H1 (cell line): ENCODE results near the gene SMIM38. TPM values are rescaled to one million over a fixed set of nuclear protein-coding genes. Genes with fewer than 3 reads are reported as not detected.

Experiments
- CTCF ChIA-PET: fragments of 300-600 bp; sonication (Branson Sonifier 250); formaldehyde crosslinking; loops from one replicate; lab custom pipeline; 2021; ENCODE audit not compliant: partially characterized antibody; lab: Charles Lee
- POLR2A ChIA-PET: fragments of 300-600 bp; sonication (Branson Sonifier 250); formaldehyde crosslinking; loops from one replicate; lab custom pipeline; 2021; ENCODE audit warnings: inconsistent platforms; ENCODE audit not compliant: partially characterized antibody; lab: Charles Lee
- DNase-seq, 2 experiments: peaks; one replicate each; pipeline versions ENCODE4 v3.0.0 to v3.0.0-alpha.2; 2010 to 2022; ENCODE audit warnings: low spot score in 2 of 2, low read depth in 1 of 2, mixed read lengths in 1 of 2
- FAIRE-seq: peaks from 2 replicates; lab custom pipeline; 2011; peaks lifted over from hg19 to GRCh38; lab: Jason Lieb, UNC
- H2AFZ ChIP-seq: 2 replicates; pipeline ENCODE4 v1.8.1; 2012; ENCODE audit warnings: low read length, inconsistent platforms
- H2AK5ac ChIP-seq: 2 replicates; pipeline ENCODE4 v1.6.1; 2013; ENCODE audit warnings: low read depth, low read length
- H2BK120ac ChIP-seq: replicated peaks from 2 replicates; pipeline ENCODE3; 2013; ENCODE audit warnings: low read depth, low read length, inconsistent platforms
- H2BK12ac ChIP-seq: 2 replicates; pipeline ENCODE4 v1.6.1; 2013; ENCODE audit warnings: low read depth, low read length
- H2BK15ac ChIP-seq: 2 replicates; pipeline ENCODE4 v1.6.1; 2013; ENCODE audit warnings: low read length
- H2BK20ac ChIP-seq: 2 replicates; pipeline ENCODE4 v1.6.1; 2013; ENCODE audit warnings: low read length
- H2BK5ac ChIP-seq: 2 replicates; pipeline ENCODE4 v1.6.1; 2013; ENCODE audit warnings: low read depth, low read length
- H3K14ac ChIP-seq: 2 replicates; pipeline ENCODE4 v1.6.1; 2013; ENCODE audit warnings: inconsistent platforms; ENCODE audit not compliant: insufficient read length
- H3K18ac ChIP-seq: 2 replicates; pipeline ENCODE4 v1.6.1; 2013; ENCODE audit warnings: low read length; ENCODE audit errors: extremely low read depth
- H3K23ac ChIP-seq: 2 replicates; pipeline ENCODE4 v1.6.1; 2013; ENCODE audit warnings: inconsistent platforms; ENCODE audit not compliant: insufficient read length
- H3K23me2 ChIP-seq: 2 replicates; pipeline ENCODE4 v1.6.1; 2013; ENCODE audit warnings: low read depth, low read length
- H3K27ac ChIP-seq: 2 replicates; pipeline ENCODE4 v1.6.1; 2011; ENCODE audit warnings: low read depth, low read length, inconsistent platforms
- H3K27me3 ChIP-seq, 4 experiments: replicated peaks in 1 of 4; 1 replicate in 1 of 4; 2 replicates in 3 of 4; pipeline versions ENCODE4 v1.6.1 to v1.8.1; 2011 to 2013; ENCODE audit warnings: low read length in 3 of 4, mild to moderate bottlenecking in 3 of 4, inconsistent platforms in 2 of 4, mixed read lengths in 2 of 4, moderate library complexity in 1 of 4; ENCODE audit not compliant: control insufficient read depth in 3 of 4, insufficient read depth in 3 of 4; ENCODE audit errors: extremely low read depth in 1 of 4
- H3K36me3 ChIP-seq, 4 experiments: 2 replicates each; pipeline versions ENCODE4 v1.6.1 to v1.8.1; 2011 to 2013; ENCODE audit warnings: mild to moderate bottlenecking in 4 of 4, low read length in 3 of 4, moderate library complexity in 2 of 4, control low read depth in 1 of 4, inconsistent platforms in 1 of 4; ENCODE audit not compliant: insufficient read depth in 4 of 4, control insufficient read depth in 2 of 4
- H3K4ac ChIP-seq: replicated peaks from 2 replicates; pipeline ENCODE3; 2013; ENCODE audit warnings: low read length, low read depth, mixed read lengths, inconsistent platforms; ENCODE audit not compliant: insufficient read length
- H3K4me1 ChIP-seq, 4 experiments: replicated peaks in 1 of 4; 1 replicate in 1 of 4; 2 replicates in 3 of 4; pipeline versions ENCODE4 v1.6.1 to v1.8.1; 2011 to 2013; ENCODE audit warnings: low read length in 3 of 4, inconsistent platforms in 2 of 4, mixed read lengths in 1 of 4; ENCODE audit not compliant: insufficient read depth in 4 of 4, control insufficient read depth in 3 of 4
- H3K4me2 ChIP-seq, 2 experiments: 2 replicates each; pipeline versions ENCODE4 v1.6.1 to v1.8.1; 2011 to 2013; ENCODE audit warnings: low read depth in 2 of 2, low read length in 2 of 2, control low read depth in 1 of 2, inconsistent platforms in 1 of 2, mild to moderate bottlenecking in 1 of 2; ENCODE audit not compliant: insufficient read depth in 1 of 2
- H3K4me3 ChIP-seq, 4 experiments: fragments of 200-600, 300-600 bp in 1 of 4; sonication (generic), shearing (Covaris generic), sonication (Bioruptor Twin) in 1 of 4; 2 replicates each; pipeline versions ENCODE4 v1.5.1 to v1.8.1; 2011 to 2016; ENCODE audit warnings: low read length in 4 of 4, low read depth in 3 of 4, control low read depth in 2 of 4, inconsistent platforms in 2 of 4, mild to moderate bottlenecking in 2 of 4, mixed read lengths in 1 of 4, moderate library complexity in 1 of 4; ENCODE audit not compliant: insufficient read depth in 2 of 4; ENCODE audit errors: extremely low read depth in 1 of 4
- H3K56ac ChIP-seq: replicated peaks from 2 replicates; pipeline ENCODE3; 2013; ENCODE audit warnings: low read depth, mild to moderate bottlenecking, mixed read lengths, low read length, inconsistent platforms; ENCODE audit not compliant: insufficient read length
- H3K79me1 ChIP-seq: 2 replicates; pipeline ENCODE4 v1.6.1; 2013; ENCODE audit warnings: low read depth, low read length, control low read depth
- H3K79me2 ChIP-seq, 2 experiments: 2 replicates each; pipeline versions ENCODE4 v1.6.1 to v1.8.1; 2012 to 2013; ENCODE audit warnings: low read length in 2 of 2, mild to moderate bottlenecking in 2 of 2, inconsistent platforms in 1 of 2; ENCODE audit not compliant: insufficient read depth in 2 of 2, control insufficient read depth in 1 of 2
- H3K9ac ChIP-seq, 4 experiments: replicated peaks in 1 of 4; 1 replicate in 1 of 4; 2 replicates in 3 of 4; pipeline versions ENCODE4 v1.6.1 to v1.8.1; 2011 to 2013; ENCODE audit warnings: low read depth in 3 of 4, low read length in 3 of 4, control low read depth in 2 of 4, mild to moderate bottlenecking in 2 of 4, moderate library complexity in 2 of 4, inconsistent platforms in 1 of 4; ENCODE audit errors: extremely low read depth in 1 of 4
- H3K9me3 ChIP-seq, 2 experiments: 2 replicates each; pipeline versions ENCODE4 v1.6.1 to v1.8.1; 2012 to 2013; ENCODE audit warnings: mild to moderate bottlenecking in 2 of 2, moderate library complexity in 2 of 2, control low read depth in 1 of 2, inconsistent platforms in 1 of 2, low read depth in 1 of 2, low read length in 1 of 2, mixed read lengths in 1 of 2; ENCODE audit not compliant: insufficient read depth in 2 of 2
- H4K20me1 ChIP-seq, 2 experiments: replicated peaks in 1 of 2; 2 replicates each; pipeline versions ENCODE3 to v1.8.1; 2011 to 2013; ENCODE audit warnings: inconsistent platforms in 2 of 2, low read length in 2 of 2, mild to moderate bottlenecking in 1 of 2; ENCODE audit not compliant: insufficient read depth in 2 of 2, control insufficient read depth in 1 of 2
- H4K5ac ChIP-seq: 2 replicates; pipeline ENCODE4 v1.6.1; 2013; ENCODE audit warnings: low read length, low read depth, mixed read lengths, inconsistent platforms; ENCODE audit not compliant: insufficient read length
- H4K8ac ChIP-seq: 2 replicates; pipeline ENCODE4 v1.8.0; 2013; ENCODE audit warnings: mild to moderate bottlenecking, moderate library complexity, low read length, inconsistent platforms; ENCODE audit not compliant: insufficient read depth; ENCODE audit errors: extremely low read depth
- H4K91ac ChIP-seq: replicated peaks from 2 replicates; pipeline ENCODE3; 2013; ENCODE audit warnings: low read length, mixed read lengths, inconsistent platforms; ENCODE audit not compliant: insufficient read length
- CEBPB ChIP-seq: IDR thresholded peaks from 2 replicates; pipeline ENCODE4 v1.6.1; 2012; ENCODE audit warnings: low read depth, low read length
- E2F6 ChIP-seq: IDR thresholded peaks from 2 replicates; pipeline ENCODE4 v1.6.1; 2012; ENCODE audit warnings: inconsistent platforms
- EZH2 ChIP-seq: fragments of 200-600 bp; sonication (generic); IDR thresholded peaks from 2 replicates; pipeline ENCODE4 v1.7.1; 2012; ENCODE audit warnings: low read depth, mild to moderate bottlenecking, moderate library complexity, low read length, inconsistent platforms; ENCODE audit not compliant: severe bottlenecking
- FOSL1 ChIP-seq: IDR thresholded peaks from 2 replicates; pipeline ENCODE4 v1.6.1; 2011; ENCODE audit warnings: mild to moderate bottlenecking, low read depth, low read length, moderate library complexity; ENCODE audit not compliant: insufficient read depth
- GABPA ChIP-seq: IDR thresholded peaks from 2 replicates; pipeline ENCODE4 v1.6.1; 2011; ENCODE audit warnings: mild to moderate bottlenecking, low read length, moderate library complexity, borderline replicate concordance; ENCODE audit not compliant: insufficient read depth
- HDAC6 ChIP-seq: IDR thresholded peaks from one replicate; pipeline ENCODE4 v1.7.1; 2012; ENCODE audit warnings: low read depth, mild to moderate bottlenecking, inconsistent platforms, low read length, moderate library complexity
- JUN ChIP-seq: IDR thresholded peaks from 2 replicates; pipeline ENCODE4 v1.6.1; 2011; ENCODE audit warnings: low read depth, mild to moderate bottlenecking, improper control_type of control experiment, low read length
- MAFK ChIP-seq: IDR thresholded peaks from 2 replicates; pipeline ENCODE4 v1.6.1; 2012; ENCODE audit warnings: low read depth, mild to moderate bottlenecking, improper control_type of control experiment, low read length
- NRF1 ChIP-seq: IDR thresholded peaks from 2 replicates; pipeline ENCODE4 v1.6.1; 2011; ENCODE audit warnings: mild to moderate bottlenecking, low read depth, low read length, improper control_type of control experiment
- RAD21 ChIP-seq, 2 experiments: IDR thresholded peaks in 1 of 2; conservative IDR thresholded peaks in 1 of 2; 2 replicates each; pipeline ENCODE4 v1.6.1; 2011; ENCODE audit warnings: low read depth in 2 of 2, low read length in 2 of 2, improper control_type of control experiment in 1 of 2, inconsistent platforms in 1 of 2, mild to moderate bottlenecking in 1 of 2, moderate library complexity in 1 of 2
- TBP ChIP-seq: IDR thresholded peaks from 2 replicates; pipeline ENCODE4 v1.6.1; 2011; ENCODE audit warnings: low read depth, low read length, improper control_type of control experiment
- WGBS, 2 experiments: shearing (Covaris generic) in 1 of 2; methylation state at CpG; one replicate each; pipeline versions ENCODE4 v1.1.6 to v1.1.7; 2013 to 2015; ENCODE audit warnings: low lambda C conversion rate in 2 of 2, mixed read lengths in 2 of 2, inconsistent platforms in 1 of 2, low coverage in 1 of 2, missing lambda C conversion rate in 1 of 2; ENCODE audit not compliant: insufficient replicate concordance in 2 of 2, insufficient coverage in 1 of 2, insufficient read length in 1 of 2; ENCODE audit errors: extremely low coverage in 1 of 2, missing lambda C conversion rate in 1 of 2; 5-methylcytosine and 5-hydroxymethylcytosine counted together
- polyA plus RNA-seq, 7 experiments: library from polyadenylated mRNA; depleted of rRNA in 3 of 7; stranded (reverse) in 5 of 7; unstranded in 2 of 7; fragments of >200 nt in 5 of 7; fragments of 200-250 nt in 2 of 7; gene quantifications; 1 replicate in 5 of 7; 2 replicates in 1 of 7; 4 replicates in 1 of 7; pipeline versions ENCODE4 v1.2.1 to v1.2.3, GENCODE V29; 2011 to 2013; ENCODE audit warnings: missing spikeins in 2 of 7, mixed read lengths in 2 of 7
- total RNA-seq: library from RNA; stranded (reverse); fragmentation: NEBNext Ultra II Directional; extraction: Animal tissue kit (Norgen Biotek cat#: 25700); gene quantifications from 2 replicates; pipeline ENCODE4 v1.2.1, GENCODE V29; 2021

SMIM38 gene
- total and polyA plus RNA-seq, 2 of the 8 experiments (the other 6 are each of a cell fraction or from before 2014, with no cell fraction given): 0.17 to 0.20 TPM

- H3K14ac ChIP-seq: no peak overlapping the region
- no peaks in the 10 kb centered on the region for H4K20me1 ChIP-seq
- H3K9me3 ChIP-seq: no peaks in the 10 kb centered on the region
- peak overlapping the region; percentile 32 for H3K18ac ChIP-seq
- no peak overlapping the region for H4K8ac ChIP-seq
- no peak overlapping the region; a peak in 1 of 4 replicates for H3K4me2 ChIP-seq
- no peaks in the 10 kb centered on the region for H3K36me3 ChIP-seq
- no peak overlapping the region for H2BK12ac ChIP-seq
- FAIRE-seq (no peak), DNase-seq (peak in 1 of 2 experiments; percentile 57)
- H2BK15ac ChIP-seq: no peak overlapping the region
- no peak overlapping the region for H3K23ac ChIP-seq
- H3K27me3 ChIP-seq: no peaks in the 10 kb centered on the region; a peak in 1 of 7 replicates
- H3K4ac ChIP-seq: no peak overlapping the region
- H4K91ac ChIP-seq: no peak overlapping the region
- no peak overlapping the region for H2BK120ac ChIP-seq
- H2BK20ac ChIP-seq: no peak overlapping the region
- H3K27ac ChIP-seq: no peak overlapping the region
- no peak overlapping the region for H3K4me3 ChIP-seq
- CTCF ChIA-PET: interaction anchor here (1.1 to 1.5 kb wide), 2 partner anchors 12 to 22 kb away, joined by 3 read pairs; no protein-coding TSS in a partner anchor
- H3K9ac ChIP-seq: no peak overlapping the region; a peak in 1 of 7 replicates
- H3K4me1 ChIP-seq: peaks cover 0 to 6% (median 2%) of the 10 kb centered on the region in 4 experiments; a peak in 3 of 7 replicates
- no peaks in the 10 kb centered on the region for H3K79me2 ChIP-seq
- no peaks in the 10 kb centered on the region for H3K79me1 ChIP-seq
- POLR2A ChIA-PET: interaction anchor here (0.9 kb wide), 1 partner anchor 48 kb away, joined by 4 read pairs; no protein-coding TSS in a partner anchor
- H2AFZ ChIP-seq: no peak overlapping the region
- H3K23me2 ChIP-seq: peaks cover 7% of the 10 kb centered on the region; the same call in 1 of the 2 replicates
- H3K56ac ChIP-seq: no peak overlapping the region
- no peak overlapping the region for H2BK5ac ChIP-seq
- WGBS, 2 experiments: 73% methylated on average over 20 of the region's 32 CpGs; no CpG with 5 or more reads in 1 of the 2 experiments
- H4K5ac ChIP-seq: no peak overlapping the region
- H2AK5ac ChIP-seq: no peak overlapping the region
- TF ChIP-seq JUN: no peak
- no peak for TF ChIP-seq E2F6
- no peak for TF ChIP-seq EZH2
- TF ChIP-seq MAFK: no peak
- TF ChIP-seq CEBPB: no peak
- TF ChIP-seq FOSL1: no peak
- no peak for TF ChIP-seq HDAC6
- no peak; a peak in 1 of 4 replicates for TF ChIP-seq RAD21 (IDR thresholded peaks at IDR 0.05 in 1 of 2, conservative IDR thresholded peaks at IDR 0.05 in 1 of 2; ENCODE audit: low read depth in 2 of 2, low read length in 2 of 2)
- no peak for TF ChIP-seq NRF1
- TF ChIP-seq GABPA: no peak; the same call in 1 of the 2 replicates
- TF ChIP-seq TBP: no peak
Measured at GRCh38 chr11:69200331-69201065, 44.8 kb downstream of the SMIM38 start.
